ENCODE results near the gene ZNF93.
"Not testable (repeated sequence)": the region's sequence is repeated elsewhere in the genome, so short reads cannot be mapped to it uniquely, and the experiment has no call there.

The ZNF93 gene

GRCh38 chr19:19900729-19901444 lies at the start of gene ZNF93:
Gene ZNF93 (plus strand): TSS chr19:19900946. CDS start chr19:19901089, 143 bp downstream.
- DNase-seq = peak; percentile 98

GRCh38 chr19:19851740-19852139 lies 49.0 kb upstream of the ZNF93 start:
- not testable (repeated sequence) for DNase-seq

- no peak for DNase-seq
Observed at GRCh38 chr19:19858751-19859150, 42.0 kb upstream of the ZNF93 start.

GRCh38 chr19:19860756-19861390 lies 39.9 kb upstream of the ZNF93 start:
- DNase-seq = peak; percentile 34

- peak; percentile 98 for DNase-seq
Observed at GRCh38 chr19:19865750-19866610, 34.8 kb upstream of the ZNF93 start, which contains the start of gene ZNF253. Gene ZNF253 (plus strand): TSS chr19:19865882. CDS start chr19:19865997, 115 bp downstream.

GRCh38 chr19:19866611-19867248 lies 34.0 kb upstream of the ZNF93 start:
- peak; percentile 27 for DNase-seq

- not testable (repeated sequence) for DNase-seq
Observed at GRCh38 chr19:19870086-19870485, 30.7 kb upstream of the ZNF93 start.

DNA sequence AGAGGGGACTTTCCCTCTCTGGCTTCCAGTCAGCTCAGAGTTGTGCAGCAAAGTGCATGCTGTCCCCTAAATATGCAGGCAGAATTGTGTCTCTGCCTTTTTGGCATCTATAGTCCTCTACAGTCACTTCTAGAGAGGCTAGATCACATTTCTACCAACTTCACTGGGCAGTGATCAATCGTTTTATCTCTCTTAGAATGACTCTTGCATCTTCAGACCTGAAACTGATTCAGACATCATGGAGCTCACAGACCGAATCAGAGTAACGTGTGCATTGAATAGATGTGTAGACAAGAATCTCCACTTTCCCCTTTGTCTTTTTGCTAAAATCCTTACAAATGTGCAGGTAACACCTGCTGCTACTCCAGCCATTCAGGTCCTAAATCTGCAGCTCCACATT lies 28.8 kb upstream of the ZNF93 start:
- DNase-seq = no peak

- DNase-seq = no peak
Observed at GRCh38 chr19:19873381-19873780, 27.4 kb upstream of the ZNF93 start.

DNA sequence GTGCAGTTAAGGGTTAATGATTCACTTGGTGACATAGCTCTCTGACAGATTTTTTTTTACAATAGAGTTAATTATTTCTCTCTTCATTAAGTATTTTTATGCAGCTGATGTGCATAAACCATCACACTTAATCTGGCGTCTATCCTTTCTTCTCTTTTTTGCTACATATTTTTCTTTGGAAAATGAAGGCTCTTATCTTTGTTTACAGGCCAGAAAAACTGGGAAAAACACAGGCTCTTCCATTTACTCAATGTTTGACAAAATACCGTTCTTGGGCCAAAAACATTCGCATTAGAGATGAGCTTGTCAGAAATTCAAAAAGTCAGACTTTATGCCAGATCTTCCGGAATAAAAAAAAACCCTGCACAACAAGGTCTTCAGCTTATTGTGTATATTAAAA lies 23.0 kb upstream of the ZNF93 start:
- DNase-seq = no peak

GRCh38 chr19:19884583-19884982 lies 16.2 kb upstream of the ZNF93 start:
- no peak for DNase-seq

- not testable (repeated sequence) for DNase-seq
Observed at GRCh38 chr19:19892055-19892941, 8.4 kb upstream of the ZNF93 start.

- peak; percentile 25 for DNase-seq
Observed at GRCh38 chr19:19900139-19900728, 512 bp upstream of the ZNF93 start.

- not testable (repeated sequence) for DNase-seq
Observed at GRCh38 chr19:19907551-19907950, 6.8 kb downstream of the ZNF93 start.

GRCh38 chr19:19909654-19910053 lies 8.9 kb downstream of the ZNF93 start:
- no peak for DNase-seq

GRCh38 chr19:19911150-19911549 lies 10.4 kb downstream of the ZNF93 start:
- no peak for DNase-seq

GRCh38 chr19:19914596-19914995 lies 13.8 kb downstream of the ZNF93 start:
- no peak for DNase-seq

- not testable (repeated sequence) for DNase-seq
Observed at GRCh38 chr19:19930417-19930816, 29.7 kb downstream of the ZNF93 start.

DNA sequence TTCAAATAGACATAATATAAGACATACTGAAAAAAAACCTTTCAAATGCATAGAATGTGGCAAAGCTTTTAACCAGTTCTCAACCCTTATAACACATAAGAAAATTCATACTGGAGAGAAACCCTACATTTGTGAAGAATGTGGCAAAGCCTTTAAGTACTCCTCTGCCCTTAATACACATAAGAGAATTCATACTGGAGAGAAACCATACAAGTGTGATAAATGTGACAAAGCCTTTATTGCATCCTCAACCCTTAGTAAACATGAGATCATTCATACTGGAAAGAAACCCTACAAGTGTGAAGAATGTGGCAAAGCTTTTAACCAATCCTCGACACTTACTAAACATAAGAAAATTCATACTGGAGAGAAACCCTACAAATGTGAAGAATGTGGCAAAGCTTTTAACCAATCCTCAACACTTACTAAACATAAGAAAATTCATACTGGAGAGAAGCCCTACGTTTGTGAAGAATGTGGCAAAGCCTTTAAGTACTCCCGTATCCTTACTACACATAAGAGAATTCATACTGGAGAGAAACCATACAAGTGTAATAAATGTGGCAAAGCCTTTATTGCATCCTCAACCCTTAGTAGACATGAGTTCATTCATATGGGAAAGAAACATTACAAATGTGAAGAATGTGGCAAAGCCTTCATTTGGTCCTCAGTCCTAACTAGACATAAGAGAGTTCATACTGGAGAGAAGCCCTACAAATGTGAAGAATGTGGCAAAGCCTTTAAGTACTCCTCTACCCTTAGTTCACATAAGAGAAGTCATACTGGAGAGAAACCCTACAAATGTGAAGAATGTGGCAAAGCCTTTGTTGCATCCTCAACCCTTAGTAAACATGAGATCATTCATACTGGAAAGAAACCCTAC lies 32.9 kb downstream of the ZNF93 start:
- DNase-seq = not testable (repeated sequence)

DNA sequence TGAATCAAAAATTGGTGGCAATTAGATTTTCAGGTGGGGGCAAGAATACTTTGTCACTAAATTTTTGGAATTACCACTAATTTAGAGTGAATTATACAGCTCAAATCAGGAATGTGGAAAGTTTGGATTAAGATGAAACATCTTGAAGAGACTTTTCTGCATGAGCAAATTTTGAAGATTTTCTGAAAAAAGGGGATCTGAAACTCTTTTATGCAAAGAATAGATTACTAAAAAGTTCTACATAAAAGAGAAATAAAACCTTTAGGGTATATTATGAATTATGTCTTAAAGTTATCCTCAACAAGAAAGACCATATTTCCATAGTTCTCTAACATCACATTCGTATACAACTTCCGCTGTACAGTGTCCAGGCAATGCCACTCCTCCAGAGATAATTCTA lies 36.7 kb downstream of the ZNF93 start:
- DNase-seq = no peak
